H9 (cell line): ENCODE results near the gene DYNC2LI1. TPM values are rescaled to one million over a fixed set of nuclear protein-coding genes. Genes with fewer than 3 reads are reported as not detected.

Source experiments
- DNase-seq: peaks from one replicate; pipeline ENCODE4 v3.0.0-alpha.2; 2017
- H2AFZ ChIP-seq: one replicate; pipeline ENCODE4 v1.6.1; 2013; ENCODE audit warnings: mild to moderate bottlenecking, low read length, control low read depth, moderate library complexity
- H2AK5ac ChIP-seq: 2 replicates; pipeline ENCODE4 v1.6.1; 2013; ENCODE audit warnings: low read length, control low read depth, mixed read lengths; ENCODE audit not compliant: insufficient read length
- H2BK120ac ChIP-seq: one replicate; pipeline ENCODE4 v1.6.1; 2013; ENCODE audit warnings: low read depth, mild to moderate bottlenecking, low read length, control low read depth, inconsistent platforms; ENCODE audit not compliant: poor library complexity, severe bottlenecking
- H2BK12ac ChIP-seq: 2 replicates; pipeline ENCODE4 v1.6.1; 2013; ENCODE audit warnings: low read length, control low read depth, mixed read lengths, low read depth; ENCODE audit not compliant: insufficient read length
- H2BK15ac ChIP-seq: 2 replicates; pipeline ENCODE4 v1.6.1; 2013; ENCODE audit warnings: low read depth, low read length, control low read depth
- H2BK20ac ChIP-seq: one replicate; pipeline ENCODE4 v1.6.1; 2013; ENCODE audit warnings: low read depth, mild to moderate bottlenecking, low read length, control low read depth, inconsistent platforms; ENCODE audit not compliant: poor library complexity, severe bottlenecking
- H2BK5ac ChIP-seq: 2 replicates; pipeline ENCODE4 v1.6.1; 2013; ENCODE audit warnings: low read length, control low read depth, mixed read lengths; ENCODE audit not compliant: insufficient read length
- H3K14ac ChIP-seq: 2 replicates; pipeline ENCODE4 v1.6.1; 2013; ENCODE audit warnings: low read length, control low read depth; ENCODE audit not compliant: insufficient read depth
- H3K18ac ChIP-seq: 2 replicates; pipeline ENCODE4 v1.6.1; 2013; ENCODE audit warnings: low read depth, mild to moderate bottlenecking, mixed read lengths, low read length, control low read depth; ENCODE audit not compliant: insufficient read length
- H3K23ac ChIP-seq: 2 replicates; pipeline ENCODE4 v1.6.1; 2013; ENCODE audit warnings: low read length, control low read depth, mixed read lengths, low read depth; ENCODE audit not compliant: insufficient read length
- H3K23me2 ChIP-seq: 2 replicates; pipeline ENCODE4 v1.6.1; 2013; ENCODE audit warnings: low read depth, mild to moderate bottlenecking, mixed read lengths, low read length, control low read depth; ENCODE audit not compliant: insufficient read length, poor library complexity, severe bottlenecking
- H3K27ac ChIP-seq: 2 replicates; pipeline ENCODE4 v1.5.1; 2013; ENCODE audit warnings: low read length, control low read depth, mixed read lengths, low read depth; ENCODE audit not compliant: insufficient read length
- H3K27me3 ChIP-seq: 2 replicates; pipeline ENCODE4 v1.6.1; 2013; ENCODE audit warnings: low read length, control low read depth, inconsistent platforms; ENCODE audit not compliant: insufficient read depth
- H3K4ac ChIP-seq: 2 replicates; pipeline ENCODE4 v1.6.1; 2013; ENCODE audit warnings: low read depth, mild to moderate bottlenecking, control low read depth, inconsistent platforms, low read length, moderate library complexity
- H3K4me1 ChIP-seq: 2 replicates; pipeline ENCODE4 v1.6.1; 2013; ENCODE audit warnings: low read length, control low read depth, inconsistent platforms; ENCODE audit not compliant: insufficient read depth
- H3K4me2 ChIP-seq: 2 replicates; pipeline ENCODE4 v1.6.1; 2013; ENCODE audit warnings: low read length, control low read depth, mixed read lengths; ENCODE audit not compliant: insufficient read length, insufficient read depth
- H3K56ac ChIP-seq: 2 replicates; pipeline ENCODE4 v1.6.1; 2013; ENCODE audit warnings: low read depth, mild to moderate bottlenecking, mixed read lengths, low read length, control low read depth; ENCODE audit not compliant: insufficient read length
- H3K79me1 ChIP-seq: 2 replicates; pipeline ENCODE4 v1.6.1; 2013; ENCODE audit warnings: low read depth, mild to moderate bottlenecking, moderate library complexity, low read length, control low read depth, inconsistent platforms; ENCODE audit not compliant: insufficient read depth, poor library complexity, severe bottlenecking
- H3K79me2 ChIP-seq: 2 replicates; pipeline ENCODE4 v1.6.1; 2013; ENCODE audit warnings: low read length, control low read depth, inconsistent platforms; ENCODE audit not compliant: insufficient read depth
- H3K9ac ChIP-seq: 2 replicates; pipeline ENCODE4 v1.6.1; 2013; ENCODE audit warnings: low read length, control low read depth, mixed read lengths; ENCODE audit not compliant: insufficient read length; ENCODE audit errors: extremely low read depth
- H3K9me3 ChIP-seq: one replicate; pipeline ENCODE4 v1.6.1; 2013; ENCODE audit warnings: low read depth, low read length, inconsistent platforms; ENCODE audit not compliant: control insufficient read depth
- H3T11ph ChIP-seq: one replicate; pipeline ENCODE4 v1.6.1; 2013; ENCODE audit warnings: mild to moderate bottlenecking, low read length, control low read depth, inconsistent platforms
- H4K20me1 ChIP-seq: one replicate; pipeline ENCODE4 v1.6.1; 2013; ENCODE audit not compliant: control insufficient read depth, insufficient read length, insufficient read depth
- H4K5ac ChIP-seq: 2 replicates; pipeline ENCODE4 v1.6.1; 2013; ENCODE audit warnings: low read depth, mild to moderate bottlenecking, mixed read lengths, low read length, control low read depth; ENCODE audit not compliant: insufficient read length
- H4K8ac ChIP-seq: replicated peaks from 2 replicates; pipeline ENCODE4 v1.6.1; 2013; ENCODE audit warnings: low read length, control low read depth, mixed read lengths, low read depth; ENCODE audit not compliant: insufficient read length
- H4K91ac ChIP-seq: 2 replicates; pipeline ENCODE4 v1.6.1; 2013; ENCODE audit warnings: low read depth, mild to moderate bottlenecking, moderate library complexity, mixed read lengths, low read length, control low read depth; ENCODE audit not compliant: insufficient read length
- H3K27ac Mint-ChIP-seq, 3 experiments: 2 replicates in 2 of 3; 3 replicates in 1 of 3; pipeline ENCODE4 v1.8.0; 2020 to 2021; ENCODE audit warnings: mixed read lengths in 3 of 3, mild to moderate bottlenecking in 1 of 3, moderate library complexity in 1 of 3
- H3K27me3 Mint-ChIP-seq: 2 replicates; pipeline ENCODE4 v1.8.0; 2021; ENCODE audit warnings: low read depth, mild to moderate bottlenecking, moderate library complexity, mixed read lengths
- H3K36me3 Mint-ChIP-seq, 3 experiments: 2 replicates in 2 of 3; 3 replicates in 1 of 3; pipeline ENCODE4 v1.8.0; 2020 to 2021; ENCODE audit warnings: low read depth in 3 of 3, mixed read lengths in 3 of 3; ENCODE audit not compliant: insufficient read depth in 1 of 3
- H3K4me1 Mint-ChIP-seq, 2 experiments: 2 replicates each; pipeline ENCODE4 v1.8.0; 2020; ENCODE audit warnings: mixed read lengths in 2 of 2
- H3K4me3 Mint-ChIP-seq, 2 experiments: 2 replicates in 1 of 2; 3 replicates in 1 of 2; pipeline ENCODE4 v1.8.0; 2020 to 2021; ENCODE audit warnings: mild to moderate bottlenecking in 2 of 2, mixed read lengths in 2 of 2, moderate library complexity in 1 of 2
- H3K9me3 Mint-ChIP-seq, 2 experiments: 2 replicates in 1 of 2; 3 replicates in 1 of 2; pipeline ENCODE4 v1.8.0; 2020; ENCODE audit warnings: mild to moderate bottlenecking in 2 of 2, mixed read lengths in 2 of 2, moderate library complexity in 1 of 2
- CTCF ChIP-seq: fragments of 200-600 bp; sonication (generic); conservative IDR thresholded peaks from 3 replicates; pipeline ENCODE4 v1.8.0; 2021; ENCODE audit warnings: antibody characterized with exemption, mild to moderate bottlenecking
- WGBS: extraction: QIAGEN DNeasy Blood & Tissue Kit; methylation state at CpG from one replicate; pipeline ENCODE4 v1.1.7; 2013; ENCODE audit warnings: missing lambda C conversion rate, low lambda C conversion rate, mixed read lengths; ENCODE audit not compliant: insufficient read length; ENCODE audit errors: extremely low coverage; 5-methylcytosine and 5-hydroxymethylcytosine counted together
- total RNA-seq: library from RNA; stranded (reverse); gene quantifications from 2 replicates; pipeline ENCODE4 v1.2.1, GENCODE V29; 2021

Gene DYNC2LI1
- total RNA-seq, 1 experiment from 2014 or later, result 8.5 TPM

- H3K27me3 Mint-ChIP-seq, result no peaks in the 10 kb centered on the region
- H3K23ac ChIP-seq, result no peak overlapping the region
- H3K9me3 Mint-ChIP-seq, result no peaks in the 10 kb centered on the region
- no peak overlapping the region for H3K9ac ChIP-seq
- no peaks in the 10 kb centered on the region for H4K20me1 ChIP-seq
- H3K27ac Mint-ChIP-seq, result peak overlapping the region in 1 of 3 experiments; percentile 4; a peak in 1 of 7 replicates
- no peak overlapping the region for H3K4me2 ChIP-seq
- H2BK12ac ChIP-seq, result no peak overlapping the region
- H4K5ac ChIP-seq, result no peak overlapping the region
- no CpG with 5 or more reads among the region's 8 CpGs for WGBS
- H3K14ac ChIP-seq, result no peak overlapping the region
- no peak overlapping the region for H4K8ac ChIP-seq
- H3K27me3 ChIP-seq, result no peaks in the 10 kb centered on the region
- H4K91ac ChIP-seq, result no peak overlapping the region
- no peaks in the 10 kb centered on the region for H3K79me1 ChIP-seq
- no peak overlapping the region for H2BK120ac ChIP-seq
- no peak overlapping the region for H3K27ac ChIP-seq
- H3K56ac ChIP-seq, result peak overlapping the region; percentile 73
- no peak overlapping the region for H3K4ac ChIP-seq
- no peaks in the 10 kb centered on the region for H3K79me2 ChIP-seq
- peaks cover 0 to 1% (median 0%) of the 10 kb centered on the region in 3 experiments; a peak in 1 of 7 replicates for H3K36me3 Mint-ChIP-seq
- H3K18ac ChIP-seq, result no peak overlapping the region
- no peaks in the 10 kb centered on the region for H3K4me1 ChIP-seq
- no peak overlapping the region for H2BK15ac ChIP-seq
- no peak overlapping the region for H3K4me3 Mint-ChIP-seq
- no peak overlapping the region for H2BK5ac ChIP-seq
- H3K23me2 ChIP-seq, result no peaks in the 10 kb centered on the region
- no peak for TF ChIP-seq CTCF
- DNase-seq, result no peak
- no peaks in the 10 kb centered on the region for H3K9me3 ChIP-seq
- no peak overlapping the region for H2AFZ ChIP-seq
- H2BK20ac ChIP-seq, result no peak overlapping the region
- H3T11ph ChIP-seq, result no peak overlapping the region
- no peak overlapping the region for H2AK5ac ChIP-seq
- H3K4me1 Mint-ChIP-seq, result 0 out of 4 replicates have a peak, but pooled peaks cover 0 to 3% of the 10 kb centered on the region in 2 experiments
These were observed 36.6 kb upstream of the DYNC2LI1 start for GRCh38 chr2:43737097-43737854.
